G401.6 (cell line): ENCODE results near the gene ZNF497.

Experiments used
- FAIRE-seq: peaks from 2 replicates; lab custom pipeline; 2012; peaks lifted over from hg19 to GRCh38; lab: Jason Lieb, UNC

ZNF497 gene

DNA sequence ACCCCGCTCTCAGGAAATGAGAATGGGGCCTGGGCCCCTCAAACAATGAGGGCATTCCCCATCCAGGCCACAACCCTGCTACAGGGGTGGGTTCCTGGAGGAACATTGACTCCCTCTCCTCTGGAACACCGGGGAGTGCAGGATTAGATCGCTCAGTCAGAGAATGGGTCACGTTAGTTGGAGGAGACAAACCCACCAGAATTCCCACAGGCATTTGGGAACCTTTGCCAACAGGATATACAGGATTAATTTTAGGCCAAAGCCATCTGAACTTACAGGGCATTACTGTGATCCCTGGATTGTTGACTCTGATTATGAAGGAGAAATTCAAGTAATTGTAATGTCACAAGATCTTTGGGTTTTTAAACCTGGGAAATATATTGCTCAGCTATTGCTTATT, 54.8 kb downstream of the ZNF497 start:
- FAIRE-seq, result no peak

DNA sequence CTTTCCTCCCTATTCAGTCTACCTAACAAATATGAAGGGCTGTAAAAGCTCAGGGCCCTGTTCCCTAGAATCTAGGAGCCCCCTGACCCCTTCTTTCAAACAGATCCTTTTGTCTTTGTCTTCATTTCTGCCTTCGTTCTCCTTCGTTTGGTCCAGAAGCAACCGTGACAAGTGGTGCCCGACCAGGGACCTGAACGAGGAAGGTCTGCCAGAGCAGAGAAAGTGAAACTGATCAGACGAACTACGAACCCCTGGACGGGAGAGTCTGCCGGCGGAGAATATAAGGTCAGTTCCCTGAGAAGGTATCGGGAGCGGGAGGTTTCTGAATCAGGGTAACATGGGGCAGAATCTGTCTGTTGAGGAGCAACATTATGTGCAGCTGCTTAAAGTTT, 56.6 kb downstream of the ZNF497 start:
- FAIRE-seq, result no peak

DNA sequence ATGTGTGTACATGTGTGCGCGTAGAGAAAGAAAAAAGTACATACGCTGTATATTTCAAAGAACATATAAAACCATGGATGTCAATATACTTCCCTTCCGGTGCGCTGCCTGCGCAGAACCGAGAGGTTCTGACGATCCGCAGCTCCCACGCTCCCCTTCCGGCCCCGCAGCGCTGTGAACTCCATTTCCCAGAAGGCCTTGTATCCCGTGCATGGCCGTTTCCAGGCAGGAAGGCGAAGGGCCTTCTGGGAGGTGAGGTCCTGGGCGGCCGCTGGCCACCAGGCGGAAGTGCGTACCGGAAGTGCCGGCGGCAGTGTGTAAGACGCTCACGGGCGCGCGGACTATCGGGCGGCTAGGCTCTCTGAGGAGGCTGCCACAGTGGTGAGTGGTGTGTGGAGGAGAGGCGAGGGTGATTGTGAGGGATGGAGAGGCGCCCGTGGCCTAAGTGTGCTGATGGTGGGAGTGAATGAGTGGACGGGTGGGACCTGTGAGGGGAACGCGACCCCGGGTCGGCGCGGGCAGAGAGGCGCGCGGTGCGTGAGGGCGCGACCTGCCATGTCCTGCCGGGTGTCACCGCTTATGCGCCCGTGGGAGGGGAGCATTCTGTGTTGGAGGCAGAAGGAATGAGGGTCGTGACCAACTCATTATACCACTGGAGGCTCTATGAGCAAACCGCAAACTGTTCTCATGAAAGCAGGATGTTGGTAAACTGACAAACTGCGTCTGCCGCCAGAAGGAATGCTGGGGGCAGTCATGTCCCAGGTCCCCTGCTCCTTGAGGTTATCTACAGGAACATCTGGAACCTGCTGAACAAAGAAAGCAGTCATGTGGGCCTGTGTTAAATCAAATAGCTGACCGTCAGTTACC, 57.3 kb downstream of the ZNF497 start, which contains the start of gene ERVK3-1:
ERVK3-1 (plus strand) TSS at position 313 of the 867 bp plus-strand sequence. CDS start 6,792 bp downstream, outside the sequence.
- FAIRE-seq, result peak; percentile 96

DNA sequence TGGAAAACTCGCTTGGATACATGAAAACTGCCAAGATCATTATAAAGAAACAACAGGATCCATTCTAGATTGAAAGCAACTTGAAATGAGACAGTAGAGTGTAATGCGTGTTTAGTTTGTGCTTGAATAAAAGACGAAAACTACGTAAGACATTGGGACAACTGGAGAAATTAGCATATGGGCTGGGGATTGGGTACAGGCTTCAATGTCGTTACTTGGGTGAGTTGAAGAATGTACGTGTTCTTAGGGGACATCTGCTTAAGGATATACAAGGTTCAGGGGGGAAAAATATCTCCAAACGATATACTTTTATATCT, 57.8 kb downstream of the ZNF497 start:
- no peak for FAIRE-seq
